HTR-8/SVneo (cell line): ENCODE data around the gene KANK4.

ENCODE experiments used
- DNase-seq: peaks from one replicate; pipeline ENCODE4 v3.0.0; 2011; ENCODE audit warnings: low spot score, mixed read lengths; ENCODE audit not compliant: insufficient read length
- FAIRE-seq: peaks from 2 replicates; lab custom pipeline; 2011; peaks lifted over from hg19 to GRCh38; lab: Jason Lieb, UNC

KANK4 gene

GRCh38 chr1:62318756-62319544 lies at the start of gene KANK4:
TSS of gene KANK4 (minus strand) at chr1:62319434. CDS start at chr1:62281564, 37,870 bp downstream.
- DNase-seq (no peak), FAIRE-seq (no peak)

DNA sequence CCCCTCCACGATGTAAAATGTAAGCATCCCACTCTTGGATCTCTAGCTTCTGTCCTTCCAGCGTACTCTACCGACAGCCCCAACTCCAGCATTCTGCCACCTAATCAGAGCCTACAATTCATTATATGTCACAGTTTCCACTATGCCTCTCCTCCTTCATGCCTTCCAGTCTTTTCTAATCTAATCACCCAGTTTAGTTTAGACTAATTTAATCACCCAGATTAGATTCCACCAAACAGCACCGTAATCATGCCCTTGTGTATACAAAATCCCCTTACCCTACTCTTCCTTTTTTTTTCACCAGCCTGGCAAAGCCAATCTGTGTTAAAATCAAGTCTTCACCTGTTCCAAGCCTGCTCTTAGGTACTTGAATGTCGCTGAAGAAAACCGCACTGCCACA lies 49.8 kb upstream of the KANK4 start:
- FAIRE-seq: no peak
- DNase-seq: no peak

DNA sequence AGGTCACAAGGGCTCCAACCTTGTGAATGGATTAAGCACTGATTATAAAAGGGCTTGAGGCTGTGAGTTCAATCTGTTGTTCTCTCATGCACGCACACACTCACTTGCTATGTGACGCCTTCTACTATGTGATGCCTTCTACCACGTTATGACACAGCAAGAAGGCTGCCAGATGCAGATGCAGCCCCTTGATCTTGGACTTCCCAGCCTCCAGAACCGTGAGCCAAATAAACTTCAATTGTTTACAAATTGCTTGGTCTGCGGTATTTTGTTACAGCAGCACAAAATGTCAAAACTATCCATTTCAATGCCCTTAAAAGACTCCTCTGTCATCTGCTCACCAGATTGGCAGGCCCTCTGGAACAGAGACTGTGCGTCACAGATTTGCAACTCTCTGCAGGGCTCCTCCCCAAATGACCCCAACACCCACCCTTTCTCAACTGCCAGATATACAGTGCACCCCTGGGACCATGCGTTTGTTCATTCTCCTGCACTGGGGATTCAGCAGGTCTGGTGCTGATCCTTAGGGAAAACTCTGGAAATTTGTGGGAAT lies 47.8 kb upstream of the KANK4 start:
- DNase-seq (no peak), FAIRE-seq (no peak)

DNA sequence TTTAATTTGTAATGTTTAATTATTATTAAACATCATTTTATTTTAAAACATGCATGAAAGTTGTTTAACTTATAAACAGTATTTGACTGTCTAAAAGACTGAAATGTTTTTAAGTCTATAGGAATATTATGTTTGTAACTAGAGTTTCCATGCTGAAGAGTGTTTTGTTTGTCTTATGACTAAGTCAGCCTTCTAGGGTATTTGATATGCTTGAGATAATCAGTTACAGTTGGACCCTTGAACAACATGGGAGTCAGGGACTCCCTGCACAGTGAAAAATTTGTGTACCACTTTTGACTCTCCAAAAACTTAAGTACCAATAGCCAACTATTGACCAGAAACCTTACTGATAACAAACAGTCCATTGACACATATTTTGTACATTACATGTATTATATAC lies 45.5 kb upstream of the KANK4 start:
- FAIRE-seq: no peak
- no peak for DNase-seq

GRCh38 chr1:62362926-62363325 lies 43.7 kb upstream of the KANK4 start:
- FAIRE-seq: no peak

DNA sequence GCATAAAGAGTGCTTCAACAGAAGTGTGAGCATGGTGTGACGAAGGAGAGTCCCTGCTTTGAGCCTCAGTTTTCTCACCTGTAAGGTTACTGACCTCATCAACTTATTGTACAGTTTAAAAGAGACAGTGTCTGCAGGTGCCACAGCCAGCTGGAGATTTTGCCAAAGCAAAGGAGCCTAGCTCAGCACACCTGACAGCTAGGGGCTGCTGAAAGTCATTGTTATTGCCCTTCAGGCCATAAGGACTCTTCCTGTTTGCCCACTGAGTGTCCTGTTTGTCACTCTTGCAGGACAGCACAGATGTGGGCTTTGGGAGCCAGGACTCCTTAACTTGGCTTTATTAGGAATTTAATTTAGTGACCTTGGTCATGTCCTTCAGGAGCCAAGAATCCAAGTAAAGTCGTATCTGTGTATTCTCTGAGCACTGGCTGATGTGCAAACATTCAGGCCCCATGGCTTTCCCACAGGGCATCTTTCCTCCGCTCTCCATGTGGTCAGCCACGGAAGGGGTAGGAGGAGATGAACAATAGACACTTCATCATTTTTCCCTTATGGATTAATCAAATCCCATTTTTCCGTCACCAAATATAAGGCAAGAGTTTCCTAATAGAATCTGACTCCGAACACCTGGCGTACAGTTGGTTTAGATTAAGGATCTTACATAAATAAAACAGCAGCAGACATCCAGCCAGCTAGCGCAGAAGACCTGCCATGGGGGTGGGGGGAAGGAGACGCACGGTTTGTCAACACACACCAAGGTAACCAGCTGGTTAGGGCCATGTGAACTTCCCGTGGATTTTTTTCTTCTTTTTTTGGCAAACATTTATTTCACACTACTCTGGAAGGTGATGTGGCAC lies 43.1 kb upstream of the KANK4 start:
- no peak for FAIRE-seq
- no peak for DNase-seq

More at GRCh38 chr1:62362926-62363325, 43.7 kb upstream of the KANK4 start:
- DNase-seq: no peak

GRCh38 chr1:62361431-62361830 lies 42.2 kb upstream of the KANK4 start:
- DNase-seq: no peak
- no peak for FAIRE-seq

DNA sequence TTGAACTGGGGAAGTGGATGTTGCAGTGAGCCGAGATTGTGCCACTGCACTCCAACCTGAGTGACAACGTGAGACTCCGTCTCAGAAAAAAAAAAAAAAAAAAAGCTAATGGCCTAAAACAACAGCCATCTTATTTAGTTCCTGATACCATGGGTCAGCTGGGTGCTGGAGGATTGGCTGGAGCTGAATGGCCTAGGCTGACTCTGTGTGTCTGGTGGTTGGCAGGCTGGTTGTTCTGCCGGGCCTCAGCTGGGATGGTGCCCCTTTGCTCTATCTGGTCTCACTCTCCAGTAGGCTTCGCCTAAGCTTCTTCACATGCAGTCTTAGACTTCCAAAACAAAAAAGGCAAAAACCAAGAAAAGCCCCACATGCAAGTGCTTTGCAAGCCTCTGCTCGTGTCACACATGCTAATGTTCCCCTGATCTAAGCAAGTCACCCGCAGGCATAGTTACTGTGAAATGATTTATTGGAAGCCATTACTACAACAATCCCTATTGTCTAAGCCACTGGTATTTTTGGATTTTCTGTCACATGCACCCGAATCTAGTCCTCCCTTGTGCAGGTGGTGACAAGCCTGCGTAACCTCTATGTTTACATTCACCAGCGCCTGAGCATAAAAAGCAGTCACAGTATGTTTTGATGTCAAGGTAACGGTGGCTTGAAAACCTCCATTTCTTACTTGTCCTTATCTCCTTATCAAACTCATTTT lies 39.6 kb upstream of the KANK4 start:
- DNase-seq (no peak), FAIRE-seq (no peak)

DNA sequence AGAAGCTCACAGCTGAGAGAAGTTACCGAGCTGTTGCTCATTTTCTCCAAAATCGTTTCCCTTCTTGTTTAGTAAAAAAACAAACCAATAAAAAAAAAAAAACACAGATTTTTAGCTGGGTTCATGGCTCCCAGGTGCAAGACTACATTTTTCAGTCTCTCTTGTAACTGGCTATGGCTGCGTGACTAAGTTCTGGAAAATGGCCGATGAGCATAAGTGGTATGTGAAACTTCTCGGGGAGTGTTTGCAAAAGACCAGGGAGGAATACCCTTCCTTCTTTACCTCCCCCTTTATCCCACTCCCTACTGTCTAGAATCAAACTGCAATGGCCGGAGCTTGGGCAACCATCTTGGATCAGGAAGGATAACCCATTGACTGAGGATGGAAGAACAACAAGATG lies 38.7 kb upstream of the KANK4 start:
- FAIRE-seq (no peak), DNase-seq (no peak)

GRCh38 chr1:62356257-62356835 lies 37.1 kb upstream of the KANK4 start:
- peak; percentile 78 for FAIRE-seq
- peak; percentile 84 for DNase-seq

GRCh38 chr1:62355095-62355494 lies 35.9 kb upstream of the KANK4 start:
- DNase-seq (no peak), FAIRE-seq (no peak)

DNA sequence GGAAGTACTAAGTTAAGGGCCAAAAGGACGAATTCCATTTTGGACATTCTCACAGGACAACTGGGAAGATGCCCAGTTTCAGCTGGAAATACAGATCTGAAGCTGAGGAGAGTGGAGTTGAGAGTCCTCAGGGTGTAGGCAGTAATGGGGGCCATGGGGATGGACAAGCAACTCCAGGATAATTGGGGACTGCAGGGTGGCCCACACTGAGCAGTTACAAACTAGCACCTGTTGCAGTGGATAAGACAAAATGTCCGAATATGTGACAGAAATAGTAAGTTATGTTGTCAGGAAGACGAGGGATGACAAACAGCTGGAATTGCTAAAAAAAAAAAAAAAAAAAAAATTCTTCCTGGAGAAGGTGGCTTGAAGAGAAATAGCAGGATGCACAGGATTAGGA lies 34.6 kb upstream of the KANK4 start:
- DNase-seq (no peak), FAIRE-seq (peak; percentile 20)

DNA sequence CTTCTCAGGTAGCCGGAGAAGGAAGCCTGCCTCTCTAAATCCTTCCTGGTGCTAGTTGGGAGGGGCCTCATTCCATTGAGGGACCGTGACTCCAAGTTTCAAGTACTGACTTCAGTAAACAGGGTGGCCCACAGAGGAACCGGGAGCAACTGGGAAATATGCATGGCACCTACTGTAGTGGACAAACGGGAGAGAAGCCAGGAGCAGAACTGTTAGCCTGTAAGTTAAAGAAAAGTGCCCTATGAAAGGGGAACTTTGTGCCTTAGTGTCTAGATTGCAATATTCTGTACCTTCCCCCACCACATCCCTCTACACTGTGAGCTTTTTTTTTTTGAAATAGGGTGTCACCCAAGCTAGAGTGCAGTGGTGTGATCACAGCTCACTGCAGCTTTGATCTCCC lies 33.2 kb upstream of the KANK4 start:
- no peak for FAIRE-seq
- no peak for DNase-seq

- no peak for FAIRE-seq
Observed at GRCh38 chr1:62349470-62350233, 30.4 kb upstream of the KANK4 start.

GRCh38 chr1:62346886-62347285 lies 27.7 kb upstream of the KANK4 start:
- no peak for FAIRE-seq
- no peak for DNase-seq

More at GRCh38 chr1:62349470-62350233, 30.4 kb upstream of the KANK4 start:
- DNase-seq: no peak

DNA sequence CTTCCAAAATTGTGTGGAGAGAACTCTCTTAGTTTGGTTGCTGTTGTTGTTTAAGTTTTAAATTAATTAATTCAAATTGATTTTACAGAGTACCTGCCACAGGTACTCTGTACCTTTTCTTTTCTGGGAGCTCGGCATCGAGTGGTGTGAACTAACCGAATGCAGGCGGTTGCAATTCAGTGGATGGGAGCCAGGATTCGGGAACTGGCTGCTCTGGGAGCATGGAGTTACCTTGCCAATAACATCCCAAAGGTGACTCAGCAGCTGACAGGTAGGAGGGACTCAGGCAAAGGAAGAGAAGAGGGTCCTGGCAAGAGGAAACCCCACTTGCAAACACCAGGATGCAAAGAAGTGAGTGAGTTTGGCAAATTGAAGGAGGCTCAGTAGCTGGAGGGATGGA lies 24.7 kb upstream of the KANK4 start:
- FAIRE-seq (no peak), DNase-seq (no peak)

DNA sequence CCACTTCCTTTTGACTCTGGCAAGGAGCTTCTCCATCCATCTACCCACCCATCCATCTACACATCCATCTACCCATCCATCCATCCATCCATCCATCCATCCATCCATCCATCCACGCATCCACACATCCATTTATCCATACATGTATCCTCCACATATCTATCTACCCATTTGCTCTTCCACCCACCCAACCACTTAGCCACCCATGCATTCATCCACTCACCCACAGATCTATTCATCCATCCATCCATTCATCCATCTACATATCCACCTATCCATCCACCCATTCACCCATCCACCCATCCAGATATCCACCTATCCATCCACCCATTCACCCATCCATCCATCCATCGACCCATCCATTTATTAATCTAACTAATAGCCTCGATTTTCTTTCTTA lies 23.0 kb upstream of the KANK4 start:
- FAIRE-seq (no peak), DNase-seq (no peak)

- FAIRE-seq: no peak
- no peak for DNase-seq
Observed at GRCh38 chr1:62341615-62342014, 22.4 kb upstream of the KANK4 start.

- no peak for DNase-seq
- FAIRE-seq: no peak
Observed at GRCh38 chr1:62341089-62341488, 21.9 kb upstream of the KANK4 start.
